ENCODE data around the gene FHIT.
A peak's percentile ranks its signal among the peaks of the same experiment; 100 is the strongest.

Gene FHIT

DNA sequence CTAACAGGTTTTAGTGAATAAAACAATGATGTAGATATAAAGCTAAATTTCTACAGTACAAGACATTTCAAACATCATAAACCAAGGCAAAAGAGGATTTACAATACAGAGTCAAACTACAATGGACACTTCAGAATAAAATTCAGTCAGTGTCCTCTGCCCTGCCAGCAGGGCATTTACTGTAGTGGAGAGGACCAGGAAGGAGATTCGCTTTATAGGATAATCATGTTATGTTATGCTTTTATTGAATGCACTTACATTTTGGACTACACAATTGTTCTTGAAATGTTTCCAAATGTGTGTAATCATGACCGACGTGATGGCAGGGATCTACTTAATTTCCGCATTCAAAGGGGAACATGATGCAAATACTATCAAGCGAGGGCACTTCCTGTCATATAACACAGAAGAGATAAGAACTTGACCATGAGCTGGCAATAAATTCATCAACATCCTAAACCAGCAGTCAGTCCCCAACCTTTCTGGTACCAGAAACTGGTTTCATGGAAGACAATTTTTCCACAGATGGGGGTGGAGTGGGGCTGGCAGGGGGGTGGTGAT is 925.6 kb downstream of the FHIT start:
- no peak for DNase-seq (ENCODE audit: low spot score)

DNA sequence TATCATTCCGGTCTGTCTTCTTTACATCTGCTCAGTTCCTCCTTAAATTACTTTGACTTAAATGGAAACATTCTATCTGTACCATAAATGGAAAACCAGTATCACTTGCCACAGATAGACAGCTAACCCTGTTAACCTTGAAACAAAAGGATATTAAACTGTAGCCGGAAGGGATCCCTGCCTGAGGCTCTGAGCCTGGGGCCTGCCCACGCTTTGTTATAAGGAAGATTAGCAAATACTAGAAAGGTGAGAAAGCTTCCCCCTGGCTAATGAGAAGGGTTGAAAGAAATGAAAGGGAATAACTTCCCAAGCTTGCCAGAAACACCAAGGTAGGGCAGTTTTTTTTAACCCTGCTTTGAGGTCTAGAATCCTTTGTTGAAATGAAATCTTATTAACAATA is 927.6 kb downstream of the FHIT start:
- DNase-seq (ENCODE audit: low spot score): no peak

DNA sequence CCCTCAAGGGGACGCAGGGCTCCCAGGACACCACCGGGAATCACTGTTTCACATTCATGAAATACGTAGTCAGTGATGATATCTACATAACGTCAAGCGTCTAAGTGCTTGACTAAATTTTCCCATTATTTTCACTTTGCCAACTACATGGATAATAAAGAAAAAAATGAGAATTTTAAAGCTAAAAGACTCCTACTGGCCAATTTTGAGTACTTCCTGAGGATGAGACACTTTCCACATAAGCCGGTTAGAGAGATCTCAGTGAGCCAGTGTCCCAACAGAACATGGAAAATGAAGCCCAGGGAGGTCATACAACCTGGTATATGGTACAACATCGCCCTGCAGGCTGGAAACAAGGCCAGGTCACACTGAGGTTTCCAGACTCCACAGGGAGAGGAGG is 928.1 kb downstream of the FHIT start:
- DNase-seq (ENCODE audit: low spot score): no peak

DNA sequence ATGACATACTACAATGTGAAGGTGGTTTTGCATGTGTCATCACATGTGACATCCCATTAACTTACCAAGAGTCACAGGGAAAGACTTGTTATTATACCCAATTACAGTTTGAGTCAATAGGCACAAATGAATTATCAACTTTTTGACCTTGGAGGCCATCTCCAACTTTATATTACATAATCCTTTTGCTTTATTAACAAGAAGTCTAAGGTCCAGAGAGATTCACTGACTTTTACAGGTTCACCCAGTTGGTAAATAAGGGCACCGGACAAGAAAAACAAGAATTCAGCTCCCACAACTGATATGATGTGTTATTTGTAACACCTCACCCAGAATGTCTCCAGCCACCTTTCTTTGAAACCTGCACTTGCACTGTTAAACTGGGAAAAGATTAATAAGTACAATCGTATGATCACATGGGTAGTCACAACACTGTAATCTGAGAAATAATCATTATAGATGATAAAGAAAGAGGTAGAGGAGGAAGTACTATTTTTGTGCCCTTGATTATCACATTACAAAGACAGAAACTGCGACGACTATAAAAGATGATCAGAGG is 928.9 kb downstream of the FHIT start:
- no peak for DNase-seq (ENCODE audit: low spot score)

DNA sequence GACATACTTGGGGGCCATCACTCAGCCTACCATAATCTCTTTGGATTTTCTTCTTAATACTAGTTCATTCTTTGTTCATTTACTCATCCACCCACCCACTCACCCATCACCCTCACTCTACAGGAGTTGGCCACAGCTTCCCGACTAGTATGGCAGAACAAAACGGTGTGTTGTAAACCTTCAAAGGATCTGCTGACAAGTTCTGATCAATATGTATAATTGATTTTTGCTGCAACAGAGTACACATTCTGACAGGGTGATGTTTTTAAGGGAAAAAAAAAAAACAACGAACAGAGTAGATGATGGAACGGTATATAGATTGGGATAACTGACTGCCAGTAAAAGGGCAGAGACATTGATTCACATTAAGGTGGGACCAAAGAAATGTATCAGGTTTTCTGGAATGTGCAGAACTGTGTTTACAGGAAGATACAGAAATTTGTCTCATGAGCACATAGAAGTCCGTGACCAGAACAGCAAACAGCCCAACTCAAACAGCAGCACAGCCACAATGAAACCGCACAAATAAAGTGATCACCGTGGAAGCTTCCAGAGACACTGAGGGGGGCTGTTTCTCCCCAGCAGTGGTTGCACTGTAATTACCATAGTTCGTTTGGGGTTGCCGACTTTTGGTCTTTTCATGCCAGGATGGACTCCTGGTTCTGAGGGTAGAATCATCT is 931.9 kb downstream of the FHIT start:
- DNase-seq (ENCODE audit: low spot score): no peak

DNA sequence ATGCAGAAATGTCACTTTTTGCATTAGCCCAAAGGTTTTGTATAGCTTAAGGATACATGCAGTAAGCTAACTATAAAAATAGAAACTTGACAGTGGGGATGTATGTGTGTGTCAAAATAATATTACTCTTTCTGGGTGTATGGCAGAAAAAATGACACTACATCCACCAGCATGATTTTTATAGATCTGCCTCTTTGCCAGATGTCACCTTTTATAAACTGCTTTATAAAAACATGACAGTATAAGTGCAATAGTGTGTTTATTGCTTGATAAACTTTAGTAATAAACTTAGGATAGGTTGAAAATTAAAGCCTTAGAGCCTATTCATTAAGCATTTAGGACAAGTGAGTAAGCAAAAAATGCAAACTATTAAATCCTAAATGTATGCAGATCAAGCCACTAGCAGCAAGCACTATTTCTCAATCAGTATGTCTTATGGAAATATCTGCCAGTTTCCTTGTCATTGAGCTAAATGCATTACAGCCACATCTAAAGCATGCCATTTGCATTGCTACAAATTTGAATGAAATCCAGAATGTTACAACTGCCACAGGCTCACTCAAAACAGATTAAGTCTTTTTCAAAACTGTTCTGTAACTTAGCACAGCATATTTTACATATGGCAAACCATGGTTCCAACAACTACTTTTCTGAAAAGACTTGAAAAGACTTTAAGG is 935.0 kb downstream of the FHIT start:
- DNase-seq (ENCODE audit: low spot score): no peak

DNA sequence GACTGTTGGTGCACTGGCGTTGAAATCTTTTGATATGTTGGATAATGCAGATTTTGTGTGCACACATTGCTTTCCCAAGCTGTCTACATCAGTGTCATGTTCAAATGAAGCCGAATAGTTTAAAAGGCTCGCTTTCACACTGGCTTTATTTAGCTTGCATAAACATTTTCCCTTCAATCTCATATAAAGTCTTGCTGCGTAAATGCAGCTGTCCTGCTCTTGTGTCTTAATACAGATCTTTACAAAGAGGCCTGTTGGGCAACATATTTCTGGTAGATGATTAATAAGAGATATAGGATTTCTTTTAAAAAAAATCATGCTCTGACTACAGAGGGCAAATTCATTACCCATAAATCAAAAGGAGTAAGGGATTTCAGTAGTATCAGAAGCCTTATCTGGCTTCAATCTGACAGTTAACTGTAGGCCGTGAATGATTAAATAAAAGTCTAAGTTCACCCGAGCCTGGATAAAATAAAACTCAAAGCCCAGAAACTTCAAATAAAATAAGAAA is 937.2 kb downstream of the FHIT start:
- no peak for DNase-seq (ENCODE audit: low spot score)

DNA sequence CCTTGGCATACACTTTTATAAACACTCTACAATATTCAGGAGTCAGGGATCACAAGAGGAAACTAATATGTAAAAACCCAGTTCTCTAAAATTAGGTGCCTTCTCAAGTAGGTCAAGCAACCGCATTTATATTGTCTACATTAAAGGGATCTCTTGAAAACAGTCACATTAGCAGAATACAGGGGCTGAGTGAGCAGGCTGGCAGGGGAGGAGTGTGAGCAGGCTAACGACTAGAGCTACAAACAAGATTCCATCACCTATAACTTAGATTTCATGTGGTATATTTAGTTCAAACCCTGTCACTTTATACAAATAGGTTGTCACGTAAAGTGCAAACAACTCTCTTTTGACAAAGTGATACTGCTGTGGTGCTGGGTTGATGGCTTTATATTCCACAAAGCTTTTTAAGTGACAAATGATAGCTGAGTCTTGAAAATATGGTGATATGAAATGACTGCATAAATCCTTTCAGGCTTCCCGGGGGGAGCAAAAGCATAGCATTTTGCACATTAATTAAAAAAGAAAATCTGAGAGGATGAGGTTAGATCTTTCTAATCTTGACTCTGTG is 937.9 kb downstream of the FHIT start:
- DNase-seq (ENCODE audit: low spot score): no peak

DNA sequence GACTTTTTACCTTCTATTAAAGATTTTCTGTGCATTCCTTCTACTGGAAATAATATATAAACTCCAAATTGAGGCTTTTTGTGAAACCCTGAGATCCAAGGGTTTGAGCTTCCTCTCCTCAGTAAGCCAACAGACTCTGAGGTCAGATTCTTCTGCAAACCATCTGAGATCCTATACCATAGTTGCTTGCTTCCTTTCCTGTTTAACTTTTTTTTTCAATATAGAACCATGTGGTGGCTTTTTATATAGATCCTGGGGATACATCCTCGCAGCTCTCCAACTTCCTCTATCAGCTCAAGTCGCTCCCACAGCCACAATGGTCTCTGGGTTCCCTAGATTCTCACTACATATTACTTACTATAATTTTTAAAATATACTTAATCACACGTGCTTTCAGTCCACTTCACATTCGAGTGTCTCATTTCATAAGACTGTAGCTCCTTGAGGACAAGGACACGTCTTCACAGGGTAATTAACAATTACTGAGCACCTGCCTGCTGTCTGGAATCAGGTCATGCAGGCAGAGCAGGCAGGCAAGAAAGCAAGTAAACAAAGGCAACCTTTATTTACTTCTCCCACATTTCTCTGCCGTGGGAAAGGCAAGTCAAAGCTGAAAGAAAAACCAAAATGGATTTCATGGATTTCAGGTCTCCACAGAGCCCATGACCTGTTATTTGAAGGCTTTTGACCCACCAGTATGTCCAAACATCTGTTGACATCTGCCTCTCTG is 941.5 kb downstream of the FHIT start:
- DNase-seq (ENCODE audit: low spot score): no peak

DNA sequence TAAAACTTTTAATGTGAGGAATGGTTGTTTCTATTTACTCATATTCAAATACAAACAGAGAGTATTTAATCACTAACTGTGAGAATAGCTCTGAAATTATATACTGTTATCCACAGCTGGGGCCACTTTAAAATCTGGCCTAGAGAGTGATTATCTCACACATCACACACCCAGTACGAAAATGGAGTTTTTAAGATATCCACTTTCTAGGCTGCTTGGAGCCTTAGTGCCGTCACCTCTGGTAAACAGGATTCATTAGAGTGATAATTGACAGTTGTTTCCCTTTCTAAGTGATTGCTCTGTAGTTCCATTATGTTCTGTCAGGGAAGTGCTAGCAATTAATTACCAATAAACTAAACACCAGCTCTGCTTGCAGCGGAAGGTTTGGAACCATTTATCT is 942.4 kb downstream of the FHIT start:
- DNase-seq (ENCODE audit: low spot score): no peak

DNA sequence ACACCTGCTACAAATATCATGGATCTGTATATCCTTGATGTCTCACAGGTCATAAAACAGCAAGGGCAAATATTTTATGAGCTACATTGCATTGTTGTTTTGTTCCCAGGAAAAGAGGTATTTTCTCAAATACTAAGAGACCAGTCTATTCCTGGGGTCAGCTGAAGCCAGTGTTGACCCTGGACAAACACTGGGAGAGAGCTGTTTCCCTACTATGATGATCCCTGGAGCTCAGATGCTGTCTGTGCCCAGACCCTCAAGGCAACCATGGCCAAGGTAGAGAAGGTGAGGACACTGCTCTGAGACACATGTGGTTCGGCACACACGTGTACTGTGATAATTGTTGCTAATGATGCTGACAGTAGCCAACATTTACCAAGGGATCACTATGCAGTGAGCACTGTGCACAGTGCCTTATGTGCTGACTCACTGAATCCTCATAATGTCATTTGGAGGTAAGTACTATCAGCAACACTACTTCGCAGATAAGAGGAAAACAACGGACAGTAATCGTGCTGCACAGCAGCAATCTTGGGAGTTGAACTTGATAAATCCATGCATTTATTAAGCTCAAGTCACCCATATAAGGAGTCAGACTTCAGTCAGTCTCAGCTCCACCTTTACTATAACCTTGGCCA is 943.6 kb downstream of the FHIT start:
- no peak for DNase-seq (ENCODE audit: low spot score)

DNA sequence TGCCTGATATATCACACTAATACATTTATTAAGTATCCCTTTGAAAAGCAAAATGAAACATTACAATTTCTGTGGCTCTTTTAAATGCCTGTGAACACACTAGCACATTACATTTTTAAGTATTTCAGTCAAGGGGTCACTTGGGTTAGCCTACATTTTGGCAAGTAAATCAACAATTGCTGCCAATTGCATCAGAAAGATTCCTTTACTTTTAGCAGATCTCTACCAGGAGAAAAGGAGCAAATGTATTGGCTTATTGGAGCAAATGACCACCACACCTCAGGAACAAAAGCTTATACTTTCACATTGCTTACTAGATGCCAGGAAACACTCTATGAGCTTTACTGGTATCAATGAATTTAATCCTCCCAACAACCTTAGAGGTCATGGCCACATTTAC is 947.1 kb downstream of the FHIT start:
- no peak for DNase-seq (ENCODE audit: low spot score)

DNA sequence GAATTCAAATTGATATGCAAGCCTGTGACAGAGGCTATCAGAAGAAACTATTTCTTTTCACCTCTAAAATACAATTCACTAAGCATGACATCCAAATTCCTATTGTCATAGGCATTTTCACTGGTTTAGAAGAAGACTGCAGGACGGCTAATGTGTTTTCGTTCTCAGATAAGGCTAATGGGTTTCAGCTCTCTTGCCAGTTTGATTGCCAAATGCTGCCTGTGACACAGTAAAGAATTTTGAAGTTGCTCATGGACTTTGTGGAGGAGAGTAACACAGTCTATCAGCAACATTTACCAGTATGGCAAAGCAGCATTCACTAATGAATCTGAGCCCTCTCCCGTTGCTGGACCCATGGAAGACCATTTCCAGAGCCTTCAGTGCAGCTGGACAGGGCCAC is 948.1 kb downstream of the FHIT start:
- no peak for DNase-seq (ENCODE audit: low spot score)

DNA sequence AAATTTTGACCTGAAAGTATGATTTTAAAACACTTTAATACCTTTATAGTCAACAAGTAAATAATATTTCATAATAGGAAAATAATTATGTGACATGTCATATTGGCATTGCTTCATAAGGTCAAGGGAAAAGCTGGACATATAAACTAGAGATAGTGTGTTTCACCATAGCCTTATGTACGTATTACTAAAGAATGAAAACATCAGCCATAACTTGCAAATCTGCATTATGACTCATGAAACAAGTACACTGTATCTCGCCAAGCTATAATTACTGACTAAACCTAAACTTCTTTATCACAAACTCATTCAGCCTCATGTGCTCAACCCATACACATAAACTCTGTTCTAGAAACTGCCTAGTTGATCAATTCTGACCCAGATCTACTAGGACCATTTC is 950.1 kb downstream of the FHIT start:
- DNase-seq (ENCODE audit: low spot score): peak; percentile 8

DNA sequence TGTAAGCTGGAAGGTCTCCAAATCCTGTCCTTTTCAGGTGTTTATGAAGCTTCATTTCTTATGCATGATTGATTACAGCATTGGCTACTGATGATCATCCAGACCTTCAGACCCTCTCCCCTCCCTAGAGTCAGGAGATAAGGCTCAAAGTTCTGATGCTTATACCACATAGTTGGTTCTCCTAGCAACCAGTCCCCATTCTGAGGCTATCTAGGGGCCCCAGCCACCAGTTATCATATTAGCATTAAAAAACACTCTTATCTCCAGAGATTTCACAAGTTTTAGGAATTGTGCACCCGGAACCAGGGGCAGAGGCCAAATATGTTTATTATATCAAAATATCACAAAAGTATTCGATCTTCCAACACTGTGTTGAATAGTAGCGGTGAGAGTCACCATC is 953.1 kb downstream of the FHIT start:
- no peak for DNase-seq (ENCODE audit: low spot score)

DNA sequence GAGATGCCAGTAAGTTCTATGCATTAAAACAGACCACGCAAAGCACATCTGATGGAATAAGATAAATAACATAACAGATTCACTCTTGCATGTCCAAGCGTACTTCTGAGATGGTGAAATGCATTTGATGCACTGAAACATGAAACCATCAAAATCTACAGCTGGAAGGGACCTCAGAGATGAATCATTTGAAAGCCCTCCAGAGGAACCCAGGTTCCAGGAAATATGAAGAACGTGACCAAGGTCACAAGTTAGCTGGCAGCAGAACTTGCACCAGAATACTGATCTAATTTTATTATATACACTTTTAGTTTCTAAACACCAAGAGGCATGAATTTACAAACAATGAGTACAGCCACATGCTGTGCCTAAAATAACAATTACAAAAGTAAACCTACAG is 957.1 kb downstream of the FHIT start:
- no peak for DNase-seq (ENCODE audit: low spot score)

DNA sequence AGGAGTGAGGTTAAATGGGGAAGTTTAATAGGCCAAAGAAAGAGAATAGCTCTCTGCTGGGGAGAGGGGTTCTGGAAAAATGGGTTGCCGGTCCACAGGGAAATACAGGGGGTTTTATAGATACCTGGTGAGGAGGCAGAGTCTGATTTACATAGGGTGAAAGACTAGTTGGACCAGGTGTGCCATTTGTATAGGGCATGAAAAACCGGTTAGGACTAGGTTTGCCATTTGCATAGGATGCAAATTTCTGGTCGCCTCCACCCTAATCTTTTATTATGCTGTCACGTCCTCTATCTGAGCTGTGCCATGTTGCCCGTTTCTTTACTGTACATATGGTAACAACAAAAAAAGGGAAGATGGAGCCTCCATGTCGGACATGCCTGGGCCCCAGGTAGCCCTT is 960.1 kb downstream of the FHIT start:
- DNase-seq (ENCODE audit: low spot score): no peak

DNA sequence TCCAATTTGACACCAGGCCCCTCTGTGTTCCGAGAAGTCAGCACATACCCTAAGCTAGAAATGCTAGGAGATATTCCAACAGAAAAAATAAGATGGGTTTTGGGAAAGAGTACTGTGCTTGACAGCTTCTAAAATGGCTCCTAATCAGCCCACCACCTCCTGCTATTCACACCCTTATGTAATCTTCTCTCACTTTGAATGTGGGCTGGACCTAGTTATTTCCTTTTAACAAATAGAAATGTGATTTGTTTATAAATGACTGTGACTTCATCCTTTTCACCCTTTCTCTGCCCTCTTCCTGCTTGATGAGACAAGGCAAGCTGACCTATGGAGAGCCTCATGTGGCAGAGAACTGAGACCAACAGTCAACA is 961.1 kb downstream of the FHIT start:
- no peak for DNase-seq (ENCODE audit: low spot score)

DNA sequence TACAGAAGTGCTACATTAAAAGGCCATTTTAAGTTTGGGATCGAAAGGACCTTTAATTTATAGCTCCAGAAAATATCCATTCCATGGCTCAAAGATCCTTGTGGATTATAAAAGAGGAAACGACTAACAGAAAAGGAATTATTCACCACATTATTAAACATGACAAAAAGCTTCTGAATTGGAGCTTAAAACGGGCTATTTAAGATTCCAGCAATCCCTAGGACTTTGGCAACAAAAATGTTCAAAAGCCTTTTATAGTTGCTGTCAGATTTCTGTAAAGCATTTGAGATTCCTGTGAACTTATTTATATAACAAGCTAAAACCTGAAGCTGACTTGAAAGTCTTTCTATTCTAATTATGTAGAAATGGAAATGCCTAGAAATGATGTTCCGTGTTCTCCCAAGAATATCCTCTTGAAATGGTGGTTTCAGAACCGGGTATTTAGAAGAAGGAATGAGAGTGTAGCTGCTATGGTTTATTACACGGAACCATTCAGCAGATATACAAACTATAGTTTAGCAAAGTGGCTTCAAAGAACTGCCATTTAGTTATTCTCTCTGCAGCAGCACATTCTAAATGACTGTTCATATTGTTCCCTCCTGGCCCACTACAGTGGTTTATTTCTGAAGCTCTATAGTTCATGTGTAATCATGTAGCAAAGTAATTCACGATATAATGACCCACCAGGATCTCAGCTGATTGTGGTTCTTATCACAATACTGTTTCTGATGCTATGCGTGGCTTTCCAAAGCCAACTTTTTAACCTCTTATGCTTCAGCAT is 961.7 kb downstream of the FHIT start:
- DNase-seq (ENCODE audit: low spot score): no peak

DNA sequence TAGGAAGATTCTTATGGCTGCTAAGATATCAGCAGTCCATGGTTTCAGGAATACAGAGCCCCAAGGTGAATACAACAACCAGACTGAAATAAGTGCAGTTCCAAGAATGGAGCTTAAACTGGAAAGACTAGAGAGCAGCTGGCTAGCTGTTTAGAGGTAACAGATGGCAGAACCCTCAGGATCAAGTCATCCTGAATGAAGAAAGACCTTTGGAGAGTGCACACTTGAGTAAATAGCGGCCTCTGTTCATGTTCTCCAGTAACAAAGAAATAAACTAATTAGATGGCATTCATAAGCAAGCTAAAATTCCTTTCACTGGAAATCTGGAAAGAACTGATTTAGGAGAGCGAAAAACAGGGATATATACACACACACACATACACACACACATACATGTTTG is 968.4 kb downstream of the FHIT start:
- no peak for DNase-seq (ENCODE audit: low spot score)

DNA sequence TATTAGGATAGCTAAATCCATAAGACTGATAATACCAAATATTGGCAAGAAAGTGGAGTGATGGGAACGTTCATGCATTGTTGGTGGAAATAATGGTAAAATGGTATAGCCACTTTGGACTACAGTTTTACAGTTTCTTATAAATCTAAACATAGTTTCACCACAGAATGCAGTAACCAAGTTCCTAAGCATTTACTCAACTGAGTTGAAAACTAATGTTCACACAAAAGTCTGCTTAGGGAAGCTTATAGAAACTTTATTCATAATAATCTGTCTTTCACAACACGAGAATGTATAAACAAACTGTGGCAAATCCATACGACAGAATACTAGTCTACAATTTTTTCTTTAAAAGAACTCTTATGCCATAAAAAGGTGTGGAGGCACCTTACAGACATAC is 969.3 kb downstream of the FHIT start:
- no peak for DNase-seq (ENCODE audit: low spot score)

Measured in AG08396 (cell line).